Nephron (organoid): ENCODE data around the gene BTBD9.

Experiments used
- H3K27ac Mint-ChIP-seq, 3 experiments: 2 replicates each; pipeline ENCODE4 v1.8.0; 2020; ENCODE audit warnings: mixed read lengths in 3 of 3, mild to moderate bottlenecking in 2 of 3, moderate library complexity in 1 of 3
- H3K27me3 Mint-ChIP-seq: 2 replicates; pipeline ENCODE4 v1.8.0; 2021; ENCODE audit warnings: low read depth, mild to moderate bottlenecking, moderate library complexity, mixed read lengths
- H3K36me3 Mint-ChIP-seq: 2 replicates; pipeline ENCODE4 v1.8.0; 2020; ENCODE audit warnings: low read depth, mixed read lengths
- H3K4me1 Mint-ChIP-seq: 2 replicates; pipeline ENCODE4 v1.8.0; 2020; ENCODE audit warnings: mixed read lengths
- H3K4me3 Mint-ChIP-seq, 3 experiments: 2 replicates each; pipeline ENCODE4 v1.8.0; 2020; ENCODE audit warnings: mild to moderate bottlenecking in 3 of 3, mixed read lengths in 3 of 3, moderate library complexity in 2 of 3
- H3K9me3 Mint-ChIP-seq: 2 replicates; pipeline ENCODE4 v1.8.0; 2020; ENCODE audit warnings: mixed read lengths
- CTCF ChIP-seq, 3 experiments: fragments of 200-600 bp; sonication (generic); IDR thresholded peaks; one replicate each; pipeline ENCODE4 v1.5.0; 2021; ENCODE audit warnings: antibody characterized with exemption in 3 of 3; ENCODE audit not compliant: unreplicated experiment in 3 of 3

The BTBD9 gene

GRCh38 chr6:38172739-38173410 lies 466.9 kb downstream of the BTBD9 start:
- TF ChIP-seq CTCF (IDR thresholded peaks at IDR 0.05; ENCODE audit: unreplicated experiment in 3 of 3): no peak
- Mint-ChIP-seq H3K4me1 (peaks cover 40% of the 10 kb centered on the region), H3K9me3 (no peaks in the 10 kb centered on the region), H3K4me3 (no peak overlapping the region), H3K27me3 (peaks cover 4% of the 10 kb centered on the region), H3K36me3 (peaks cover 14% of the 10 kb centered on the region), H3K27ac (no peak overlapping the region)

- TF ChIP-seq CTCF (IDR thresholded peaks at IDR 0.05; ENCODE audit: unreplicated experiment in 3 of 3): no peak
- Mint-ChIP-seq H3K9me3 (no peaks in the 10 kb centered on the region), H3K4me3 (no peak overlapping the region), H3K4me1 (peaks cover 33% of the 10 kb centered on the region), H3K27ac (no peak overlapping the region), H3K27me3 (peaks cover 8% of the 10 kb centered on the region), H3K36me3 (peaks cover 14% of the 10 kb centered on the region)
These were observed 467.6 kb downstream of the BTBD9 start for GRCh38 chr6:38171997-38172738.

DNA sequence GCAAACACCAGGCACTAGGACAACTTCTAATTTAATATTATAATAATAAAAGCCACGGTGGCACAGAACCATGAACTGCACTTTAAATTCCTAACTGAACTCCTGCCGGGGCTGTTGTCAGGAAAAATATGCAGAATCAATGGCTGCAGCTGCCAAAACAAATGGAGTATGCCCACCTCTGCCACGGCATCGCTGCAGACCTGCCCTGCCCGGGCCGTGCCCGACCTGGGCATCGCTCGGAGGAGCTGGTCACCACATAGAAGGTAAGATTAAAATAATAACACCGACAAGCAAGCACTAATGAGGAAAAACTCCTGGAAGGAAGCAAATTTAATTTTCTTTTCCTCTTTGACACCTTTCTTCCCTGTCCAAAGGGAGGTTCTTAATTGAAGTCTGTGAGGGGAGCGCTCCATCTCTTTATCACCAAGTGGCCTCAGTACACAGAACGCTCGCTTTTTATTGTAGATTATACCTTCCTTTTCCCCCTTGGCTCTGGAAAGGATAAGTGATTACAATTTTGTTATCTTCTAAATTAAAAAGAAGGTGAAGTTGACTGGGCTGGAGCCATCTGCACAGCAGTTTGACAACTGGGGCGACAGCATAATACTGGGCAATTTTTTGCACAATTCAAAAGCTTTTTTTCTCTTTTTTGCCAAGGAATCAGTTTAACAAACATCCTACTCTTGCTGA lies 468.9 kb downstream of the BTBD9 start:
- peaks cover 8% of the 10 kb centered on the region for H3K27me3 Mint-ChIP-seq
- H3K4me3 Mint-ChIP-seq: no peak overlapping the region
- no peak overlapping the region for H3K27ac Mint-ChIP-seq
- TF ChIP-seq CTCF (IDR thresholded peaks at IDR 0.05; ENCODE audit: unreplicated experiment in 3 of 3): no peak
- peaks cover 22% of the 10 kb centered on the region for H3K4me1 Mint-ChIP-seq
- H3K36me3 Mint-ChIP-seq: peaks cover 14% of the 10 kb centered on the region
- H3K9me3 Mint-ChIP-seq: no peaks in the 10 kb centered on the region

GRCh38 chr6:38169977-38170526 lies 469.7 kb downstream of the BTBD9 start:
- TF ChIP-seq CTCF (IDR thresholded peaks at IDR 0.05; ENCODE audit: unreplicated experiment in 3 of 3): no peak
- Mint-ChIP-seq H3K27ac (peak overlapping the region; percentile 22 to 58 (median 35)), H3K4me1 (peaks cover 22% of the 10 kb centered on the region)

DNA sequence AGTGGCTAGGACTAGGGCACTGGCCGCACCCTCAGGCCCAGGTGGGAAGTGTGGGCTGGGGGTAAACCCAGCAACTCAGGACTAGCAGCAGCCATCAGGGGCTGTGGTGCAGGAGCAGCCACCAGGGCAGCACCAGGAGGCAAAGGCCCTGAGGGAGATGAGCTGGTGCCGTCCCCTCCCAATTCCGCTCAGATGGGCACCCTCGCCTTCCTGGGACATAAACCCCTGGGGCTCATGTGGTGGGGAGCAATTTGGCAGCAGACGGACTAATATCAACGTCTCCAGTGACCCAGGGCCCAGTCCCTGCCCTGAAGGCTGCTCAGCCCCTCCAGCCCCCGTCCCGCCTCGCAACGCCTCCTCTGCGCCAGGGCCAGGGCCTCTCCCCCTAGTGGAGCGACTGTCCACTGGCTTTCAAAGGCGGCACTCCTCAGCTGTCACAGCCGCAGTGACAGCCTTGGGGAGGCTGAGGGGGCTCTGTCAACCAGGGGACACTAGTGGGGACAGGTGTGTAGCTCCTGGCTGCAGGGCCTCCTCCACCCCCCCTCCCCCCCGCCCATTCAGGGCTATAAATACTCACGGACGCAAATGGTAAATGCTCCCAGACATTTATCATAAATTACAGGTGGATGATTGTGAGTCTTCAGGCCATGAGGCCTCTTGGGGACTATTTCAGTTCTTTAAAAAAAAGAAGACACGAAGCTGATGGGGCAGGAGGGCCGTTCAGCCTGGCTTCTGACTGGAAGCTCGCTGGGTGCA lies 470.3 kb downstream of the BTBD9 start:
- Mint-ChIP-seq H3K27me3 (peaks cover 8% of the 10 kb centered on the region), H3K4me1 (peaks cover 22% of the 10 kb centered on the region), H3K27ac (peak overlapping the region; percentile 22 to 58 (median 35)), H3K9me3 (no peaks in the 10 kb centered on the region), H3K36me3 (peaks cover 12% of the 10 kb centered on the region), H3K4me3 (peak overlapping the region in 1 of 3 experiments; percentile 33)
- no peak for TF ChIP-seq CTCF (IDR thresholded peaks at IDR 0.05; ENCODE audit: unreplicated experiment in 3 of 3)

More at GRCh38 chr6:38169977-38170526, 469.7 kb downstream of the BTBD9 start:
- H3K4me3 Mint-ChIP-seq: peak overlapping the region in 1 of 3 experiments; percentile 33
- peaks cover 8% of the 10 kb centered on the region for H3K27me3 Mint-ChIP-seq
- H3K9me3 Mint-ChIP-seq: no peaks in the 10 kb centered on the region
- H3K36me3 Mint-ChIP-seq: peaks cover 14% of the 10 kb centered on the region
